GM18873 (cell line): ENCODE measurements around the gene MYO18A.

ENCODE experiments used
- ATAC-seq: cut with Tn5 transposase; IDR thresholded peaks from one replicate; pipeline ENCODE4 v1.9.1; 2021; ENCODE audit warnings: mild to moderate bottlenecking, moderate library complexity, moderate number of reproducible peaks; ENCODE audit not compliant: unreplicated experiment, low FRiP score

The MYO18A gene

GRCh38 chr17:29110372-29110757, 69.8 kb downstream of the MYO18A start:
- ATAC-seq = no peak

GRCh38 chr17:29109477-29110371, 70.5 kb downstream of the MYO18A start:
- no peak for ATAC-seq

GRCh38 chr17:29108823-29109476, 71.2 kb downstream of the MYO18A start:
- ATAC-seq = no peak

- no peak for ATAC-seq
Measured at GRCh38 chr17:29107933-29108822, 72.0 kb downstream of the MYO18A start.

- no peak for ATAC-seq
Measured at GRCh38 chr17:29107084-29107483, 73.1 kb downstream of the MYO18A start.

GRCh38 chr17:29103341-29103740, 76.9 kb downstream of the MYO18A start:
- no peak for ATAC-seq

GRCh38 chr17:29102741-29103181, 77.4 kb downstream of the MYO18A start:
- ATAC-seq = no peak

- ATAC-seq = no peak
Measured at GRCh38 chr17:29102046-29102445, 78.2 kb downstream of the MYO18A start.

- ATAC-seq = no peak
Measured at GRCh38 chr17:29100296-29100695, 79.9 kb downstream of the MYO18A start.

GRCh38 chr17:29099527-29099926, 80.7 kb downstream of the MYO18A start:
- ATAC-seq = no peak

- no peak for ATAC-seq
Measured at GRCh38 chr17:29096094-29096493, 84.1 kb downstream of the MYO18A start.

GRCh38 chr17:29095439-29095838, 84.8 kb downstream of the MYO18A start:
- ATAC-seq = no peak

GRCh38 chr17:29094101-29094708, 86.0 kb downstream of the MYO18A start:
- ATAC-seq = no peak

GRCh38 chr17:29093090-29093871, 86.9 kb downstream of the MYO18A start:
- no peak for ATAC-seq

- no peak for ATAC-seq
Measured at GRCh38 chr17:29091606-29092289, 88.5 kb downstream of the MYO18A start.

GRCh38 chr17:29090750-29091605, 89.2 kb downstream of the MYO18A start:
- ATAC-seq = no peak

- no peak for ATAC-seq
Measured at GRCh38 chr17:29090108-29090507, 90.1 kb downstream of the MYO18A start.

GRCh38 chr17:29089601-29090044, 90.6 kb downstream of the MYO18A start:
- ATAC-seq = no peak
